ENCODE measurements around the gene PNMA1.

DNA sequence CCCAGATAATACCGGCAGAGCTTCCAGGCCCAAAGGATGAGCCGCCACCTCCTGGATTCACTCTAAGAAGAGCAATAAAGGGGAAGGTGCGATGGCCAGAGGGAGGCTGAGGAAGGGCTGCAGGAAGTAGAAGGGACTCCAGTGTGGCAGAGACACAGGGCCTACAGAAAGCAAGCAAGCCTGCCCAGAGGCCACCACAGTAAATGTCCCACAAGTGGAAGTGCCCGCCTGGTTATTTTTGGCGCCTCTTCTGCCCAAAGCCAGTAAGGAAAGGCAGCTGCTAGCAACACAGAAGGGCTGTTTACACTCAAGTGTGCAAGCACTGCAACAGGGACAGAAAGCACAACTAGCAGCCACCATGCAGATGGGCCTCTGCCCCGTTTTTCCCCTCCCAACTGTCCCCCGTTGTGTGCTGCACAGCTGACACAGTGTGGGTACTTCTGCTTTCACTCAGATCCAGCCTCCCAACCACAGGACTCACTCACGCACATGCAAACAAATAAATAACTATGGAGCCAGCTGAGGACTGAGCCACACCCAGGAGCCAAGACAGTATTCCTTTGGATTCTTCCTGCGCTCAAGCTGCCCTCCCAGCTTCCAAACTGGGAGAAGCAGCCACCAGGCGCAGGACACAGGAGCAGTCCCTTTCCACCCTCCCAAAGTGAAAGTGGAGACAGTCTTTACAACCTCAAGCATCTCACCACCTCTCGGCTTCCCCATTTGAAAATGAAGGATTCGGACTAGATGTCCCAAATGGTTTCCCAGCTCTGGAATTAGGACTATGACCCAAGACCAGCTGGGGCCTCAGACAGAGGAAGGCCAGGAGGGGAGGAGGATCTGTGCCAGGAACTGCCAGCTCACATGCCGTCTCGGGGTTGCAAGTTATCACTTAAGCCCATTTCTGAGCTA lies 40.0 kb upstream of the PNMA1 start:
- TF ChIP-seq YY1 (IDR thresholded peaks at IDR 0.05; ENCODE audit: insufficient read depth, insufficient replicate concordance, low read depth, low read length) (no peak), MAZ (IDR thresholded peaks at IDR 0.05; ENCODE audit: borderline replicate concordance, low read depth, low read length) (no peak), MAZ (CRISPR knock-in tag; IDR thresholded peaks at IDR 0.05; ENCODE audit: low read depth) (no peak), EZH2 (conservative IDR thresholded peaks at IDR 0.05; ENCODE audit: low read depth, low read length) (no peak), MEF2D (CRISPR knock-in tag; IDR thresholded peaks at IDR 0.05) (no peak), ARNT (IDR thresholded peaks at IDR 0.05) (no peak), JUND (CRISPR knock-in tag; IDR thresholded peaks at IDR 0.05) (no peak; the same call in 1 of the 2 replicates), ZNF644 (CRISPR knock-in tag; IDR thresholded peaks at IDR 0.05; ENCODE audit: low read depth) (no peak), POLR2AphosphoS2 (IDR thresholded peaks at IDR 0.05; ENCODE audit: low read depth, low read length) (no peak), ZZZ3 (CRISPR knock-in tag; IDR thresholded peaks at IDR 0.05; ENCODE audit: borderline replicate concordance) (no peak)
- TF ChIP-seq, protein P1, sequence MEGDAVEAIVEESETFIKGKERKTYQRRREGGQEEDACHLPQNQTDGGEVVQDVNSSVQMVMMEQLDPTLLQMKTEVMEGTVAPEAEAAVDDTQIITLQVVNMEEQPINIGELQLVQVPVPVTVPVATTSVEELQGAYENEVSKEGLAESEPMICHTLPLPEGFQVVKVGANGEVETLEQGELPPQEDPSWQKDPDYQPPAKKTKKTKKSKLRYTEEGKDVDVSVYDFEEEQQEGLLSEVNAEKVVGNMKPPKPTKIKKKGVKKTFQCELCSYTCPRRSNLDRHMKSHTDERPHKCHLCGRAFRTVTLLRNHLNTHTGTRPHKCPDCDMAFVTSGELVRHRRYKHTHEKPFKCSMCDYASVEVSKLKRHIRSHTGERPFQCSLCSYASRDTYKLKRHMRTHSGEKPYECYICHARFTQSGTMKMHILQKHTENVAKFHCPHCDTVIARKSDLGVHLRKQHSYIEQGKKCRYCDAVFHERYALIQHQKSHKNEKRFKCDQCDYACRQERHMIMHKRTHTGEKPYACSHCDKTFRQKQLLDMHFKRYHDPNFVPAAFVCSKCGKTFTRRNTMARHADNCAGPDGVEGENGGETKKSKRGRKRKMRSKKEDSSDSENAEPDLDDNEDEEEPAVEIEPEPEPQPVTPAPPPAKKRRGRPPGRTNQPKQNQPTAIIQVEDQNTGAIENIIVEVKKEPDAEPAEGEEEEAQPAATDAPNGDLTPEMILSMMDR (CRISPR knock-in tag; IDR thresholded peaks at IDR 0.05) = no peak
- TF ChIP-seq, protein P2, sequence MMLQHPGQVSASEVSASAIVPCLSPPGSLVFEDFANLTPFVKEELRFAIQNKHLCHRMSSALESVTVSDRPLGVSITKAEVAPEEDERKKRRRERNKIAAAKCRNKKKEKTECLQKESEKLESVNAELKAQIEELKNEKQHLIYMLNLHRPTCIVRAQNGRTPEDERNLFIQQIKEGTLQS (CRISPR knock-in tag; IDR thresholded peaks at IDR 0.05) = no peak; the same call in 1 of the 2 replicates

Data from HepG2 (cell line).